Measurements from ENCODE around the gene KIF4A. TPM values are rescaled to one million over a fixed set of nuclear protein-coding genes. Genes with fewer than 3 reads are reported as not detected.

KIF4A gene
- total RNA-seq, 1 experiment from 2014 or later, result 52.9 TPM

DNA sequence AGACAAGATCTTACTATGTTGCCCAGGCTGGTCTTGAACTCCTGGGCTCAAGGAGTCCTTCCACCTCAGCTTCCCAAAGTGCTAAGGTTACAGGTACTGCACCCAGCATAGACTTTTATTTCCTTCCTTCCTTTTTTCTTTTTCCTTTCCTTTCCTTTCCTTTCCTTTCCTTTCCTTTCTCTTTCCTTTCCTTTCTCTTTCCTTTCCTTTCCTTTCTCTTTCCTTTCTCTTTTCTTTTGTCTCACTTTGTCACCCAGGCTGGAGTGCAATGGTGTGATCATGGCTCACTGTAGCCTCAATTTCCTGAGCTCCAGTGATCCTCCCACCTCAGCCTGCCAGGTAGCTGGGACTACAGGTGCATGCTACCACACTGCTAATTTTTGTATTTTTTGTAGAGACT, 174.1 kb downstream of the KIF4A start:
- POLR2A ChIA-PET (ENCODE audit: unreplicated experiment), result no interaction called here
- Histone ChIP-seq H3K4me3 (no peak overlapping the region), H4K20me1 (ENCODE audit: insufficient read depth) (peaks cover 4% of the 10 kb centered on the region; the same call in 1 of the 2 replicates), H3F3A (ENCODE audit: insufficient read depth, low read depth) (no peaks in the 10 kb centered on the region), H3K4me2 (no peak overlapping the region), H3K4me1 (replicated peaks; ENCODE audit: insufficient read depth) (no peaks in the 10 kb centered on the region), H2AFZ (no peak overlapping the region), H3K27ac (no peak overlapping the region), H3K9me3 (ENCODE audit: insufficient read depth, low read depth) (no peaks in the 10 kb centered on the region), H3K36me3 (ENCODE audit: low read depth) (0 out of 2 replicates have a peak, but pooled peaks cover 11% of the 10 kb centered on the region), H3K9me2 (ENCODE audit: insufficient read depth) (no peaks in the 10 kb centered on the region), H3K27me3 (ENCODE audit: insufficient read depth, low read depth) (no peaks in the 10 kb centered on the region), H3K79me2 (ENCODE audit: low read depth) (peaks cover 48% of the 10 kb centered on the region)
- CTCF ChIA-PET, result no interaction called here
- no peak for TF ChIP-seq EZH2 (IDR thresholded peaks at IDR 0.05; ENCODE audit: low read depth)
- TF ChIP-seq CTCF (conservative IDR thresholded peaks at IDR 0.05), result no peak
- no peak for DNase-seq
- intact Hi-C loops (cut with micrococcal nuclease; ENCODE audit: unreplicated experiment), result no loop called here
- BruUV-seq (replicated peaks), result no TSS peak

DNA sequence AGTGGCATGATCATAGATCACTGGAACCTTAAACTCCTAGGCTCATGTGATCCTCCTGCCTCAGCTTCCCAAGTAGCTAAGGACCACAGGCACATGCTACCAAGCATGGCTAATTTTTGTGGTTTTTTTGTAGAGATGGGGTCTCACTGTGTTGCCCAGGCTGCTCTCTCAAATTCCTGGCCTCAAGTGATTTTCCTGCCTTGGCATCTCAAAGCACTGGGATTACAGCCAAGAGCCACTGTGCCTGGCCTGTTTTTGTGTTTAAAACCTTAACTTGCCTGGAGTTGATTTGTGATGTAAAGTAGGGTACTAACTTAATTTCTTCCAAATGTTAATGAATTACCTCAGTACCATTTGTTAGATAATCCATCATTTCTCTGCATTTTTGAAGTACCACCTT, 177.1 kb downstream of the KIF4A start:
- BruUV-seq (replicated peaks), result no TSS peak
- Histone ChIP-seq H3K4me1 (replicated peaks; ENCODE audit: insufficient read depth) (0 out of 2 replicates have a peak, but pooled peaks cover 6% of the 10 kb centered on the region), H3K9me3 (ENCODE audit: insufficient read depth, low read depth) (no peaks in the 10 kb centered on the region), H3K4me2 (no peak overlapping the region), H3K27ac (no peak overlapping the region), H3F3A (ENCODE audit: insufficient read depth, low read depth) (no peaks in the 10 kb centered on the region), H3K27me3 (ENCODE audit: insufficient read depth, low read depth) (no peaks in the 10 kb centered on the region), H2AFZ (no peak overlapping the region), H3K9me2 (ENCODE audit: insufficient read depth) (no peaks in the 10 kb centered on the region), H3K79me2 (ENCODE audit: low read depth) (peaks cover 38% of the 10 kb centered on the region), H3K4me3 (no peak overlapping the region), H4K20me1 (ENCODE audit: insufficient read depth) (peaks cover 4% of the 10 kb centered on the region; the same call in 1 of the 2 replicates), H3K36me3 (ENCODE audit: low read depth) (0 out of 2 replicates have a peak, but pooled peaks cover 5% of the 10 kb centered on the region)
- intact Hi-C loops (cut with micrococcal nuclease; ENCODE audit: unreplicated experiment), result no loop called here
- CTCF ChIA-PET, result no interaction called here
- no peak for TF ChIP-seq CTCF (conservative IDR thresholded peaks at IDR 0.05)
- no peak for TF ChIP-seq EZH2 (IDR thresholded peaks at IDR 0.05; ENCODE audit: low read depth)
- DNase-seq, result no peak
- POLR2A ChIA-PET (ENCODE audit: unreplicated experiment), result no interaction called here

DNA sequence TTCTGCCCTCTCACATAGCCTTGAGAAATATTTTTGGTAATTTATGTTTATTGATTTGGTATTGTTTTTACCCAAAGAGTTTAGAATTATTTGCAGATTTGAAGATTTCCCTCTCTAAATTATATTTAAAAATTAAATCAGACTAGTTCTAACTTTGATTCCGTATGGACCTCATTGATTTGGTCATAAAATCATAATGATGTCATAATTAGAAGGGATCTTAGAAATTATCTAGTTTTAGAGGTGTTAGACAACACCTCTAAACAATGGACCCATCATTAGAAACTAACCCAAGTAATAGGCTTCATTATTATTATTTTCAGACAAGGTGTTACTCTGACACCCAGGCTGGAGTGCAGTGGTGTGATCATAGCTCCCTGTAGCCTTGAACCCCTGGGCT, 178.8 kb downstream of the KIF4A start:
- ChIA-PET CTCF (no interaction called here), POLR2A (ENCODE audit: unreplicated experiment) (interaction anchor here (0.8 kb wide), 1 partner anchor 37 kb away, joined by 8 read pairs; no protein-coding TSS in a partner anchor)
- H3K4me3 ChIP-seq, result no peak overlapping the region
- H3K9me2 ChIP-seq (ENCODE audit: insufficient read depth), result no peaks in the 10 kb centered on the region
- intact Hi-C loops (cut with micrococcal nuclease; ENCODE audit: unreplicated experiment), result no loop called here
- H3K9me3 ChIP-seq (ENCODE audit: insufficient read depth, low read depth), result no peaks in the 10 kb centered on the region
- no peak overlapping the region for H2AFZ ChIP-seq
- no peak overlapping the region for H3K27ac ChIP-seq
- H3F3A ChIP-seq (ENCODE audit: insufficient read depth, low read depth), result no peaks in the 10 kb centered on the region
- TF ChIP-seq EZH2 (IDR thresholded peaks at IDR 0.05; ENCODE audit: low read depth) (no peak), CTCF (conservative IDR thresholded peaks at IDR 0.05) (no peak)
- no peaks in the 10 kb centered on the region for H4K20me1 ChIP-seq (ENCODE audit: insufficient read depth)
- H3K79me2 ChIP-seq (ENCODE audit: low read depth), result peaks cover 29% of the 10 kb centered on the region
- 0 out of 2 replicates have a peak, but pooled peaks cover 5% of the 10 kb centered on the region for H3K36me3 ChIP-seq (ENCODE audit: low read depth)
- no peak for DNase-seq
- H3K27me3 ChIP-seq (ENCODE audit: insufficient read depth, low read depth), result no peaks in the 10 kb centered on the region
- no peak overlapping the region for H3K4me2 ChIP-seq
- H3K4me1 ChIP-seq (replicated peaks; ENCODE audit: insufficient read depth), result 0 out of 2 replicates have a peak, but pooled peaks cover 6% of the 10 kb centered on the region
- no TSS peak for BruUV-seq (replicated peaks)

Other genes starting within 250 kb of the KIF4A start
- gene AWAT2, start 240.2 kb upstream of the KIF4A start, total RNA-seq (2021), result not detected in 2 replicates
- not detected in 2 replicates for gene OTUD6A, start 227.6 kb upstream of the KIF4A start, total RNA-seq (2021)
- 57.6 and 71.9 TPM in 2 replicates for gene IGBP1, start 156.7 kb upstream of the KIF4A start, total RNA-seq (2021)
- gene DGAT2L6, start 112.6 kb upstream of the KIF4A start, total RNA-seq (2021), result not detected in 2 replicates
- gene AWAT1, start 55.4 kb upstream of the KIF4A start, total RNA-seq (2021), result not detected in 2 replicates
- gene P2RY4, start 29.9 kb upstream of the KIF4A start, total RNA-seq (2021), result 0.50 and 0.65 TPM in 2 replicates
- not detected in 2 replicates for gene ARR3, start 21.8 kb upstream of the KIF4A start, total RNA-seq (2021)
- not detected in 2 replicates for gene RAB41, start 7.9 kb upstream of the KIF4A start, total RNA-seq (2021)
- gene PDZD11, start 177 bp upstream of the KIF4A start, total RNA-seq (2021), result 42.0 and 51.2 TPM in 2 replicates
- 0.44 TPM in 1 of 2 replicates, not detected in the other for gene GDPD2, start 133.2 kb downstream of the KIF4A start, total RNA-seq (2021)
- gene DLG3, start 154.7 kb downstream of the KIF4A start, total RNA-seq (2021), result 55.6 and 61.1 TPM in 2 replicates